HG03045 (cell line): Measurements from ENCODE around the gene CCDC171.
"Not testable (repeated sequence)": the region's sequence is repeated elsewhere in the genome, so short reads cannot be mapped to it uniquely, and the experiment has no call there.

Experiments
- ATAC-seq: cut with Tn5 transposase; IDR thresholded peaks from one replicate; pipeline ENCODE4 v1.9.1; 2021; ENCODE audit warnings: mild to moderate bottlenecking, moderate library complexity; ENCODE audit not compliant: unreplicated experiment

CCDC171 gene

GRCh38 chr9:15744196-15744595 is 191.4 kb downstream of the CCDC171 start:
- no peak for ATAC-seq

- no peak for ATAC-seq
These were observed 194.1 kb downstream of the CCDC171 start for GRCh38 chr9:15746905-15747304.

- no peak for ATAC-seq
These were observed 202.8 kb downstream of the CCDC171 start for GRCh38 chr9:15755660-15756059.

- ATAC-seq: no peak
These were observed 208.7 kb downstream of the CCDC171 start for GRCh38 chr9:15761551-15761950.

DNA sequence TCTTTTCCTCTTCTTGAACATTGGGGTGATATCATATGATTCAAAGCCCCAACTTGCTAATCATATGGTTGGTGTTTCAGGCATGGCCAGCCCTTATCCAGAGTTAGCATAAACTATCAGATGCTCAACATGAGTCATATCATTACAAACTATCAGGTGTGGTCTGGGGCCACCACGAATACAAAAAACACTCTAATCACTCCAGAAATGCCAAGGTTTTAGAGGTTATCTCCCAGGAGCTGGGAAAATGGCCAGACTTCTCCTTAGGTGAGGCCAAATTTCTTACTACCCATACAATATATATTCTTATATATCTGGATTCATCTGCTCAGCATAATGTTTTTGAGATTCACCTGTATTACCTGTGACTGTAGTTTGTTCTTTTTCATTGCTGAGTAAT is 210.5 kb downstream of the CCDC171 start:
- no peak for ATAC-seq

DNA sequence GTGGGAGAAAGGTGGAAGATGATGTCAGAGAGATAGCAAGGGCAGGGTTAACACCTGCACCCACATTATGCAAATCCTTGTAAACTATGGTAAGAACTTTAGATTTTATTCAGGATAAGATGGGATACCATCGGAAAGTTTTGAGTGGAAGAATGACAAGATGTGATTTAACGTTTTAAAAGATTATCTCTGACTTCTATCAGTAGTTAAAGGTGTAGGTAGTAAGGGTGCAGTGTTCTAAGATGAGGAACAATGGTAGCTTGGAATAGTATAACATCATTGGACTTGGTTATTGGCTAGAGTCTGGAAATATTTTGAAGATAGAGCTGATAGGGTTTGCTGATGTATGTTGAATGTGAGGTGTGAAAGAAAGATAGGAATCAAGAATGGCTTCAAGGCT is 211.3 kb downstream of the CCDC171 start:
- ATAC-seq: no peak

DNA sequence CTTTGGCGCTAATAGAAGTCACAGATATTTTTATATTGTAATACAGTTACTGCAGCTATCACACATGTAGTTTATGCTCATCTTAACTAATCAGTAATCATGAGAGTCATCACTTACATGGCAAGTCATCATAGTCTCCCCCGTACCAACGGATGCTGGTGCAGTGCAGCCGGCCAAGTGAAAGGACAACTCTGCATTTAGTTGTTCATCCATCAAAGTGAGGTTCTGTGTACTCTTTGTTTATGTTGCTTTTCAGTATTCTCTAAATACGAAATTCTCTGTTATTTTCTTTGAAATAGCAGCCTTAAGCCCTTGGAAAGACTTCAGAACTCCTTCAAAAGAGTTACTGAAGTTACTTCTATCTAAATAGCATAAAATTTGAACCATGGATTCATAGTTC is 216.7 kb downstream of the CCDC171 start:
- no peak for ATAC-seq

- ATAC-seq: no peak
These were observed 226.0 kb downstream of the CCDC171 start for GRCh38 chr9:15778861-15779260.

GRCh38 chr9:15782106-15782505 is 229.3 kb downstream of the CCDC171 start:
- no peak for ATAC-seq

DNA sequence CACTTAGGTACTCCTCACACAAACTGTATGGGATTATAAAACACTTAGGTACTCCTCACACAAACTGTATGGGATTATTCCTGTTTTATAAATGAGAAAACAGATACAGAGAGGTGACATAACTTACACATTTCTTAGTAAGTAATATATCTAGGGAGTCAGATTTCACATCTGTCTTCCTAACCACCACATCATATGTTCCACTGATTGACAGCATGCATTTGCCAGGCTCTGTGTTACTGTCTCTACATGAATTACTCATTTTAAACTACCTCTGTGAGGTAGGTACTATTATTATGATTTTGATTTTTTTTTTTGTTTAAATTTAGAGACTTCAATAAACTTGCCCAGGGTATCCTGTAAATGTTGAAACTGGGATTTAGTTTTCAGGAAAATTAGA is 232.7 kb downstream of the CCDC171 start:
- ATAC-seq: no peak

DNA sequence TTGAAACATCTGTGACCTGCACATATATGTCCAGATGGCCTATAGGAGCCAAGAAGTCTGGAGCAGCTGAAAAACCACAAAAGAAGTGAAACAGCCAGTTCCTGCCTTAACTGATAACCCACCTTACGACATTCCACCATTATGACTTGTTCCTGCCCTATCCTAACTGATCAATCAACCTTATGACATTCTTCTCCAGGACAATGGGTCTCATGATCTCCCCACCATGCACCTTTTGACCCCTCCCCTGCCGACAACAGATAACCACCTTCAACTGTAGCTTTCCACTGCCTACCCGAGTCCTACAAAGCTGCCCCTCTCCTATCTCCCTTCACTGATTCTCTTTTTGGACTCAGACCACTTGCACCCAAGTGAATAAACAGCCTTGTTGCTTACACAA is 233.8 kb downstream of the CCDC171 start:
- no peak for ATAC-seq

DNA sequence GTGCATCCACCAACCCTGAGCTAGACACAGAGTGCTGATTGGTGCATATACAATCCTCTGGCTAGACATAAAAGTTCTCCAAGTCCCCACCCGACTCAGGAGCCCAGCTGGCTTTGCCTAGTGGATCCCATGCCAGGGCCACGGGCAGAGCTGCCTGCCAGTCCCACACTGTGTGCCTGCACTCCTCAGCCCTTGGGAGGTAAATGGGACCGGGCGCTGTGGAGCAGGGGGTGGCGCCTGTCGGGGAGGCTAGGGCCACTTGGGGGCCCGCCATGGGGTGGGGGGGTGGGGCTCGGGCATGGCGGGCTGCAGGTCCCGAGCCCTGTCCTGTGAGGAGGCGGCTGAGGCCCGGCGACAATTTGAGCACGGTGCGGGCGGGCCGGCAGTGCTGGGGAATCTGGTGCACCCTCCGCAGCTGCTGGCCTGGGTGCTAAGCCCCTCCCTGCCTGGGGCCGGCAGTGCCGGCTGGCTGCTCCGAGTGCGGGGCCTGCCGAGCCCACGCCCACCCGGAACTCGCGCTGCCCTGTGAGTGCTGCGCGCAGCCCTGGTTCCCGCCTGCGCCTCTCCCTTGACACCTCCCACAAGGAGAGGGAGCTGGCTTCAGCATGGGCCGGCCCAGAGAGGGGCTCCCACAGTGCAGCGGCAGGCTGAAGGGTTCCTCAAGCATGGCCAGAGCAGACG is 257.5 kb downstream of the CCDC171 start:
- not testable (repeated sequence) for ATAC-seq

GRCh38 chr9:15813076-15813475 is 260.2 kb downstream of the CCDC171 start:
- no peak for ATAC-seq

GRCh38 chr9:15824310-15824709 is 271.5 kb downstream of the CCDC171 start:
- ATAC-seq: no peak

GRCh38 chr9:15831384-15831783 is 278.5 kb downstream of the CCDC171 start:
- no peak for ATAC-seq

- no peak for ATAC-seq
These were observed 281.7 kb downstream of the CCDC171 start for GRCh38 chr9:15834541-15834940.

GRCh38 chr9:15837079-15837679 is 284.3 kb downstream of the CCDC171 start:
- peak; percentile 62 for ATAC-seq

- ATAC-seq: no peak
These were observed 289.2 kb downstream of the CCDC171 start for GRCh38 chr9:15842051-15842450.

GRCh38 chr9:15843316-15843715 is 290.5 kb downstream of the CCDC171 start:
- ATAC-seq: no peak

GRCh38 chr9:15843931-15844330 is 291.1 kb downstream of the CCDC171 start:
- no peak for ATAC-seq

GRCh38 chr9:15846611-15847010 is 293.8 kb downstream of the CCDC171 start:
- no peak for ATAC-seq

DNA sequence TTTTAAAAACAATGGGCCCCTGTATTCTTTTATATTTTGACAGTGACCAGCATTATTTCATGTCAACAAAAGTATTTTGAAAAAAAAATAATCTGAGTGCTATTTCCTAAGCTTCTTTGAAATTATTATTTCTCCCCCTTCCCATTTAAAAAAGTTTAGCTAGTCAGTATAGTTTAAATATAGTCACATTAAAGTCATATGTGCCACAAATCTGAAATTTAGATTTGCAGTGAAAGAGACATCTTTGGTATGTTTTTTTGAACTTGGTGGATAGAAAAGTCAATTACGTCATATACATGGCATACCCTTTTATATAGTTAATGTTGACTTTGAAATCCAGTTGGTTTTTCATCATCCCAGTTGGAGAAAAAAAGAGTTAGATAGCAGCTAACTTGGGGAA is 297.0 kb downstream of the CCDC171 start:
- no peak for ATAC-seq

- ATAC-seq: no peak
These were observed 298.9 kb downstream of the CCDC171 start for GRCh38 chr9:15851766-15852165.
